Endometrium (tissue), 2 donors: Measurements from ENCODE around the gene PLGRKT.
"Not testable (repeated sequence)": the region's sequence is repeated elsewhere in the genome, so short reads cannot be mapped to it uniquely, and the experiment has no call there.

Experiments used
- FAIRE-seq: peaks from 2 replicates; lab custom pipeline; 2012; peaks lifted over from hg19 to GRCh38; lab: Jason Lieb, UNC
- donor health status: control.
- donor health status: control.

PLGRKT gene

DNA sequence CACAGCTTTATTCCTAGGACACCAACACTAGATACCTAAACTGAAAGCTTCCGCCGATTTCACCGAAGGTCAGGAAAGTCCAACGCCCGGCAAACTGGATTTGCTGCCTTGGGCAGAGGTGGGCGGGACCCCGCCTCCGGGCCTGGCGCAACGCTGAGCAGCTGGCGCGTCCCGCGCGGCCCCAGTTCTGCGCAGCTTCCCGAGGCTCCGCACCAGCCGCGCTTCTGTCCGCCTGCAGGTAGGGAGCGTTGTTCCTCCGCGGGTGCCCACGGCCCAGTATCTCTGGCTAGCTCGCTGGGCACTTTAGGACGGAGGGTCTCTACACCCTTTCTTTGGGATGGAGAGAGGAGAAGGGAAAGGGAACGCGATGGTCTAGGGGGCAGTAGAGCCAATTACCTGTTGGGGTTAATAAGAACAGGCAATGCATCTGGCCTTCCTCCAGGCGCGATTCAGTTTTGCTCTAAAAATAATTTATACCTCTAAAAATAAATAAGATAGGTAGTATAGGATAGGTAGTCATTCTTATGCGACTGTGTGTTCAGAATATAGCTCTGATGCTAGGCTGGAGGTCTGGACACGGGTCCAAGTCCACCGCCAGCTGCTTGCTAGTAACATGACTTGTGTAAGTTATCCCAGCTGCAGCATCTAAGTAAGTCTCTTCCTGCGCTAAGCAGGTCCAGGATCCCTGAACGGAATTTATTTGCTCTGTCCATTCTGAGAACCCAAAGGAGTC lies 12.8 kb upstream of the PLGRKT start, which contains the start of gene CD274:
TSS of gene CD274 (plus strand) at position 184 of the 733 bp plus-strand sequence. CDS start 5,572 bp downstream, outside the sequence.
- FAIRE-seq: no peak

- FAIRE-seq: peak; percentile 29
These were observed 12.0 kb upstream of the PLGRKT start for GRCh38 chr9:5449521-5450358.

DNA sequence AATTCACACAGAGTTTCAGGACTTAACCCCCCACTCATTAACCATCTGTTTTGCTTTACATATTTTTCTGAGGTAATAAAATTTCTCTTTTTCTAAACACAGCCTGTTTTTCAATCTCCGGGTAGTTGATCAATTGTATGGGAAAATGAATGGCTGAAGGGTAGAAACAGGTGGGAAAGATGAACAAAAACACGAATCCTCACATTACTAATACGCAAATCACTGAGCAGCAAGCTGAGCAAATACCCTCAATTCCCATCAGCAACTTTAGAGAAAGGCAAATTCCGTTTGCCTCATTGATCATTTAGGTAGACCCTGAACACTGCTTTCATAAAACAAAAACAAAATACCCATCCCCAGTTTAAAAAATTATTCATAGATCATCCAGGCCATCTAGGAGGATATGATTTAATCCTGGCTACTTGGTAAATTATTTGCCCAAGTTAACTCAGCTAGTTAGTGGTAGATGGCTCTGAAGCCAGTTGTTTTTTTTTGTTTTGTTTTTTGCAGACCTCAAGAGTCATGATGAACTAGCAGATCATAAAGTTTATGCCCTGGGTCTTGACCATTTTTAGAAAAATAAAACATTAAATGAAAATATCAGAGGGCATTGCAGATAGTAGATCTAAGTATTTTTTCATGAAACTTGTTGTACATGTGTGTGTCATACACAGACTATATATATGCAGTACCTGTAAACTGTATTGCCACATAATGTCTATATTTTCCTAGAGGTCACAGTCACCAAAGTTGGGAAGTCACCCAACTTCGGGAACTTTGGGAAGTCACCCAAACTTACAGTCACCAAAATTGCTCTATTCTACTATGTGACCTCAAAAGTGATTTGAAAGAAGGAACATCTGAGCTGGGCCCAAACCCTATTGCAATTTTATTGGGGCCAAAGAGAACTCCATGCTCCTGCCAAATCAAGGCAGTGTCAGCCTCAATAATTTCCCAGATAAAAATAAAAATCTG lies 11.0 kb upstream of the PLGRKT start:
- peak; percentile 12 for FAIRE-seq

DNA sequence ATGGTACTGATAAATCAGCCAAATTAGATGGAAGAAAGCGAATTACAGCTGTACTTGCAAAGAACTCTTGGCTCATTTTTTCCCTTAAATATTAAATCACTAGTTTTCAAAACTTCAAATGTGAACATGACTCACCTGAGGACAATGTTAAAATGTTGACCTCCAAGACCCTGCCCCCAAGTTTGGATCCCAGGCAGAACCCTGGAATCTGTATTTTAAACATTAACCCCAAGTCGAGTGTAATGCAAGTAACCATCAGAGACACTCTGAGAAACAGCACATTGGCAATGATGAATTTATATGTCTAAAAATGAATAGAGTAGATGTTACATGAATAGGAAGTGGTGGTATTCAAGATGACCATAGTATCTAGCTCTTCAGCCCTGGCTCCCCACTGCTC lies 10.3 kb upstream of the PLGRKT start:
- FAIRE-seq: no peak

GRCh38 chr9:5447337-5447736 lies 9.6 kb upstream of the PLGRKT start:
- no peak for FAIRE-seq

DNA sequence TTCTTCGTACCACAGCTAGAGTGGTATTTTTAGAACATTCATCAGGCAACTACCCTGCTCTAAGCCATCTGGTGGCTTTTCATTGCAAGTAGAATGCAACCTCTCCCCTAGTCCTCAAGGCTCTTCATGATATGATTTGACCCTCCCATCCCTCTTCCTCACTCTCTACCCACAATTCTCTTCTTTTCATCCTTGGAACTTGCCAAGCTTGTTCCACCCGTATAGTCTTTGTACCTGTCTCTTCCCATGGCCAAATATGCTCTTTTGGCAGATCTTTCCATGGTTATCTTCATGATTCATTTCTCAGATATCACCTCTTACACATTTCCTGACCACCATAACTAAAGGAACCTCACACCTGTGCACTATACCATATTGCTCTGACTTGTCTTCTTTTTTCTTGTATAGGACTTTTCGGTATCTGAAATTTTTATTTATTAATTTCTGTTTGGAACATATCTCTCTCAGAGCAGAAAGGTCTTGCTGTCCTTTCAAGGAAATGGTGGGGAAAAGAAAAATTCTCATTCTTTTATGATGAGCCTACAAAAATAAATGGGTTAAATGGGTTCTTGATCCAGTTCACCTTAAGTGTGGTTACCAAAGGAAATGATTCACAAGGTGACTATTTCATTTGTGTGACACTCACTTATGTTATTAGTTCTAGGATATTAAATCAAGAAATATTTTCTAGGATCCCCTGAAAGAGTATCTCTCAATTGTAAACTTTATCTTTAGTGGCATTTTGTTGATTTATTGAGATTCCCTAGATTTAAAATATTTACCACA lies 8.9 kb upstream of the PLGRKT start:
- FAIRE-seq: no peak

- no peak for FAIRE-seq
These were observed 8.2 kb upstream of the PLGRKT start for GRCh38 chr9:5445886-5446285.

DNA sequence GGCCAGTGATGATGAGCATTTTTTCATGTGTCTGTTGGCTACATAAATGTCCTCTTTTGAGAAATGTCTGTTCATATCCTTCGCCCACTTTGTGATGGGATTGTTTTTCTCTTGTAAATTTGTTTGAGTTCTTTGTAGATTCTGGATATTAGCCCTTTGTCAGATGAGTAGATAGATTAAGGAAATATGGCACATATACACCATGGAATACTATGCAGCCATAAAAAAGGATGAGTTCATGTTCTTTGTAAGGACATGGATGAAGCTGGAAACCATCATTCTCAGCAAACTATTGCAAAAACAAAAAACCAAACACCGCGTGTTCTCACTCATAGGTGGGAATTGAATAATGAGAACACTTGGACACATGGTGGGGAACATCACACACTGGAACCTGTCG lies 7.4 kb upstream of the PLGRKT start:
- FAIRE-seq: not testable (repeated sequence)

- no peak for FAIRE-seq
These were observed 6.1 kb upstream of the PLGRKT start for GRCh38 chr9:5443850-5444249.

- peak; percentile 37 for FAIRE-seq
These were observed 4.8 kb upstream of the PLGRKT start for GRCh38 chr9:5442400-5443011.

DNA sequence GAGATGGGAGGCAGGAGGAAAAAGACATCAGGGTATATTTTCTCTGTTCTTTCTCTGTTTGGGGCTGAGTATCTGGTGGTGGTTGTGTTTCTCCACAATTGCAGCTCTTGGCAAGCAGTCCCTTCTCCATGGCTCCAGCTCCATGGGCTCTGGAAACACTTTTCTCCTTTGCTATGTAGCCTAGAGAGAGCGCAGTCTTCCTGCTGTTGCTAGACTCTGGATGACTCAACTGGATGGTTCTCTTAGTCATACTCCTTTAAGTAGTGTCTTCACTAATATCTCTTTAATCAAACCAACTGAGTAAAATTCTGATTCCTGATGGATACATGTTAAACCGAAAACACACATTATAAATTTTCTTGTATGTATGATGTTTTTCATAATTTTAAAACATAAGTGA lies 3.3 kb upstream of the PLGRKT start:
- FAIRE-seq: no peak

- FAIRE-seq: no peak
These were observed 2.7 kb upstream of the PLGRKT start for GRCh38 chr9:5440426-5440825.

GRCh38 chr9:5438301-5439162 lies 807 bp upstream of the PLGRKT start:
- no peak for FAIRE-seq

- no peak for FAIRE-seq
These were observed 1.3 kb downstream of the PLGRKT start for GRCh38 chr9:5436441-5436840.

DNA sequence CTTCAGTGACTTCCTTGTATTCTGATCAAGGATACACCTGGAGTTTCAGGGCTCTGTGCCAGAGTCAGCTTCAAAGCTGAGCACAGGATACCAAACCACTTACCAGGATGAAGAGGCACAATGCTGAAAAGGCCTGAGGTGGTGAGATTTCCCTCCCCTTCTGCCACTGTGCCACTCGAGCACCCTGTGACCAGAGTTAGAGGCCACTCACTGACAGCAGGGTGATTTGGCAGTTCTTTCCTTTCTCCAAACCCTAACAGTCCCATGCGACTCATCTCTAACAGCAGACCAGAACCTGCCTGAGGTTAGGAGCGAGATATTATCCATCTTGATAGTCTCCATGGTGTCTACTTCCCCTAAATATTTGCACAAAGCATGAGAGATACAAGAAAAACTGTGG lies 1.8 kb downstream of the PLGRKT start:
- FAIRE-seq: no peak

DNA sequence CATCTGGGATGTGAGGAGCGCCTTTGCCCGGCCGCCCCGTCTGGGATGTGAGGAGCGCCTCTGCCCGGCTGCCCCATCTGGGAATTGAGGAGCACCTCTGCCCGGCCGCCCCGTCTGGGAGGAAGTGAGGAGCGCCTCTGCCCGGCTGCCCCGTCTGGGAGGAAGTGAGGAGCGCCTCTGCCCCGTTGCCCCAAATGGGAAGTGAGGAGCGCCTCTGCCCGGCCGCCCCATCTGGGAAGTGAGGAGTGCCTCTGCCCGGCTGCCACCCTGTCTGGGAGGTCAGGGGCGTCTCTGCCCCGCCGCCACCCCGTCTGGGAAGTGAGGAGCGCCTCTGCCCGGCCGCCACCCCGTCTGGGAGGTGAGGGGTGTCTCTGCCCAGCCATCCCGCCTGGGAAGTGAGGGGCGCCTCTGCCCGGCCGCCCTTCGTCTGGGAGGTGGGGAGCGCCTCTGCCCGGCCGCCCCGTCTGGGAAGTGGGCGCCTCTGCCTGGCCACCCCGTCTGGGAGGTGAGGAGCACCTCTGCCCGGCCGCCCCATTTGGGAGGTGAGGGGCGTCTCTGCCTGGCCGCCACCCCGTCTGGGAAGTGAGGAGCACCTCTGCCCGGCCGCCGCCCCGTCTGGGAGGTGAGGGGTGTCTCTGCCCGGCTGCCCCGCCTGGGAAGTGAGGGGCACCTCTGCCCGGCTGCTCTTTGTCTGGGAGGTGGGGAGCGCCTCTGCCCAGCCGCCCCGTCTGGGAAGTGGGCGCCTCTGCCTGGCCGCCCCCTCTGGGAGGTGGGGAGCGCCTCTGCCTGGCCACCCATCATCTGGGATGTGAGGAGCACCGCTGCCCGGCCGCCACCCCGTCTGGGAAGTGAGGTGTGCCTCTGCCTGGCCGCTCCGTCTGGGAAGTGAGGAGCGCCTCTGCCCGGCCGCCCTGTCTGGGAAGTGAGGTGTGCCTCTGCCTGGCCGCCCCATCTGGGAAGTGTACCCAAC lies 3.6 kb downstream of the PLGRKT start:
- not testable (repeated sequence) for FAIRE-seq

- FAIRE-seq: not testable (repeated sequence)
These were observed 4.4 kb downstream of the PLGRKT start for GRCh38 chr9:5433328-5433727.

DNA sequence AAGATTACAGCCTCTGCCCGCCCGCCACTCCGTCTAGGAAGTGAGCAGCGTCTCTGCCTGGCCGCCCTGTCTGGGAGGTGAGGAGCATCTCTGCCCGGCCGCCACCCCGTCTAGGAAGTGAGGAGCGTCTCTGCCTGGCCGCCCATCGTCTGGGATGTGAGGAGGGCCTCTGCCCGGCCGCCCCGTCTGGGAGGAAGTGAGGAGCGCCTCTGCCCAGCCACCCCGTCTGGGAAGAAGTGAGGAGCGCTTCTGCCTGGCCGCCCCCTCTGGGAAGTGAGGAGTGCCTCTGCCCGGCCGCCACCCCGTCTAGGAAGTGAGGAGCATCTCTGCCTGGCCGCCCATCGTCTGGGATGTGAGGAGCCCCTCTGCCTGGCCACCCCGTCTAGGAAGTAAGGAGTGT lies 4.8 kb downstream of the PLGRKT start:
- not testable (repeated sequence) for FAIRE-seq

GRCh38 chr9:5430912-5431311 lies 6.8 kb downstream of the PLGRKT start:
- no peak for FAIRE-seq
